PC-3 (cell line): ENCODE results near the gene RAD54L2.

Source experiments
- EZH2 ChIP-seq: fragments of 300-600 bp; sonication (generic); IDR thresholded peaks from one replicate; pipeline ENCODE4 v1.6.1; 2017; ENCODE audit warnings: antibody characterized with exemption, mild to moderate bottlenecking, low read length; ENCODE audit not compliant: unreplicated experiment
- EZH2phosphoT487 ChIP-seq: fragments of 300-600 bp; sonication (generic); IDR thresholded peaks from 2 replicates; pipeline ENCODE4 v1.6.1; 2018; ENCODE audit warnings: mild to moderate bottlenecking, antibody characterized with exemption, low read length, borderline replicate concordance
- TF ChIP-seq, protein P1 (sequence below): fragments of 300-600 bp; sonication (generic); conservative IDR thresholded peaks from 2 replicates; pipeline ENCODE4 v1.5.1; 2017; ENCODE audit warnings: antibody characterized with exemption, low read depth, mild to moderate bottlenecking, low read length

DNA sequence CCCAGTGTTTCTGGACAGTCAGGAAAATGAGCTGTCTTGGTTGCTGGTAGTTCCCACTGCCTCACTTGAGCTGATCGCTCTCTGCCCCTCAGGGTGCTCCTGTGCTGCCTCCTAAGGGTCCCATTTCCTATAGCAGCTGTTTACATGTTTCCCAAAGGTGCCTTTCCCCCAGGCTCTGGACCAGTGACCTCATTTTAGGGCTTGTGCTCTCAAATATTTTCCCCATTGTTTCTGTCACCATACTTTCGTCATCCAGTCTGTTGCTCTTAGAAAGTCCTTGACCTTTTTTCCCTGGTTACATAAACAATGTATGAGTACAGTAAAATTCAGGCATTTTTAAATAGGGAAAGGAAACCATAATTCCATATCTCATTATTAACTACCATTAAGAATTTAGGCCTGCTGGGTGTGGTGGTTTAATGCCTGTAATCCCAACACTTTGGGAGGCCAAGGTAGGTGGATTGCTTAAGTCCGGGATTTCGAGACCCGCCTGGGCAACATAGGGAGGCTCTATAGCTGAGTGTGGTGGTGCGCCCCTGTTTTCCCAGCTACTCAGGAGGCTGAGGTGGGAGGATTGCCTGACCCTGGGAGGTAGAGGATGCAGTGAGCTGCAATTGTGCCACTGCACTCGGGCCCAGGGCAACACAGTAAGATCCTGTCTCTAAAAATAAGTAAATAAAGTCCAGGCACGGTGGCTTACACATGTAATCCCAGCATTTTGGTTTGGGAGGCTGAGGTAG lies 11.7 kb downstream of the RAD54L2 start:
- TF ChIP-seq, protein P1, sequence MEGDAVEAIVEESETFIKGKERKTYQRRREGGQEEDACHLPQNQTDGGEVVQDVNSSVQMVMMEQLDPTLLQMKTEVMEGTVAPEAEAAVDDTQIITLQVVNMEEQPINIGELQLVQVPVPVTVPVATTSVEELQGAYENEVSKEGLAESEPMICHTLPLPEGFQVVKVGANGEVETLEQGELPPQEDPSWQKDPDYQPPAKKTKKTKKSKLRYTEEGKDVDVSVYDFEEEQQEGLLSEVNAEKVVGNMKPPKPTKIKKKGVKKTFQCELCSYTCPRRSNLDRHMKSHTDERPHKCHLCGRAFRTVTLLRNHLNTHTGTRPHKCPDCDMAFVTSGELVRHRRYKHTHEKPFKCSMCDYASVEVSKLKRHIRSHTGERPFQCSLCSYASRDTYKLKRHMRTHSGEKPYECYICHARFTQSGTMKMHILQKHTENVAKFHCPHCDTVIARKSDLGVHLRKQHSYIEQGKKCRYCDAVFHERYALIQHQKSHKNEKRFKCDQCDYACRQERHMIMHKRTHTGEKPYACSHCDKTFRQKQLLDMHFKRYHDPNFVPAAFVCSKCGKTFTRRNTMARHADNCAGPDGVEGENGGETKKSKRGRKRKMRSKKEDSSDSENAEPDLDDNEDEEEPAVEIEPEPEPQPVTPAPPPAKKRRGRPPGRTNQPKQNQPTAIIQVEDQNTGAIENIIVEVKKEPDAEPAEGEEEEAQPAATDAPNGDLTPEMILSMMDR = no peak
- TF ChIP-seq EZH2 = no peak
- no peak for TF ChIP-seq EZH2phosphoT487
